Activated naive CD4-positive, alpha-beta T cell treated with anti-CD3 and anti-CD28 coated beads, Interleukin-2, amount 10 ng/mL, durations not matched to agents 7 days and 5 days (primary cell): ENCODE measurements around the gene PIGR.

ENCODE experiments used
- CTCF ChIA-PET: fragments of 350-600 bp; sonication (Branson Sonifier 250); formaldehyde crosslinking; loops from one replicate; lab custom pipeline; 2021; ENCODE audit warnings: antibody characterized with exemption; lab: Charles Lee
- DNase-seq: peaks from one replicate; pipeline ENCODE4 v3.0.0-alpha.2; 2020
- H3K27ac Mint-ChIP-seq: one replicate; pipeline ENCODE4 v1.8.0; 2021; ENCODE audit warnings: mild to moderate bottlenecking, moderate library complexity, mixed read lengths
- H3K27me3 Mint-ChIP-seq: one replicate; pipeline ENCODE4 v1.8.0; 2021; ENCODE audit warnings: mild to moderate bottlenecking, mixed read lengths
- H3K36me3 Mint-ChIP-seq: one replicate; pipeline ENCODE4 v1.8.0; 2021; ENCODE audit warnings: mixed read lengths
- H3K4me1 Mint-ChIP-seq: one replicate; pipeline ENCODE4 v1.8.0; 2021; ENCODE audit warnings: mixed read lengths
- H3K4me3 Mint-ChIP-seq: one replicate; pipeline ENCODE4 v1.8.0; 2021; ENCODE audit warnings: mild to moderate bottlenecking, moderate library complexity, mixed read lengths
- H3K9me3 Mint-ChIP-seq: one replicate; pipeline ENCODE4 v1.8.0; 2021; ENCODE audit warnings: mixed read lengths

PIGR gene

GRCh38 chr1:206946261-206946660 is at the start of gene PIGR:
Gene PIGR, minus strand, starts transcription at chr1:206946466. Its CDS starts 5,935 bp downstream, at chr1:206940531.
- no peak for DNase-seq
- Mint-ChIP-seq H3K4me1 (no peaks in the 10 kb centered on the region), H3K27ac (no peak within 1 kb of the TSS), H3K9me3 (peaks cover 5% of the 10 kb centered on the region), H3K36me3 (no peaks in the 10 kb centered on the region), H3K27me3 (peaks cover 72% of the 10 kb centered on the region), H3K4me3 (no peak within 1 kb of the TSS)
- CTCF ChIA-PET: interaction anchor here (1.0 to 2.6 kb wide), 4 partner anchors 10 to 36 kb away, joined by 3 to 13 read pairs (median 4); no protein-coding TSS in a partner anchor

- H3K4me1 Mint-ChIP-seq: no peaks in the 10 kb centered on the region
These were observed 46.5 kb upstream of the PIGR start for GRCh38 chr1:206992790-206993189.

DNA sequence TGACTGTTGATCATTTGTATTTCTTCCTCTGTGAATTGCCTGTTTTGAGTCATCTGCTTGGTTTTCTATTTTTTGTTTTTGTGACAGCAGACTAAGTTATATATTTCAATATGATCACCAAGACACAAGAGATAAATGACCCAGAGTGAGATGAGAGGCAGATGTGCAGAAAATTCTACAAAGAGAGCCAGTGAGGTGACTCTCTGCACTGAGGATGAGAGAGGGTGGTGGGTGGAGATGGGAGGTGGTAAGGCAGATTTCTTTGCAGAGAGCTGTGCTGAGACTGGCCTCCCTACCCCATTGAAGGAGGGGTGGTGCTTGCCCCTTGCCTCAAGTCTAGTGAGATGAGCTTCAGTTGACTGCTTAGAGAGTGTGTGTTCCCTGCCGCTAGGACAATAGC is 41.6 kb upstream of the PIGR start:
- no peaks in the 10 kb centered on the region for H3K9me3 Mint-ChIP-seq

More at GRCh38 chr1:206992790-206993189, 46.5 kb upstream of the PIGR start:
- Mint-ChIP-seq H3K27ac (no peak overlapping the region), H3K27me3 (peaks cover 57% of the 10 kb centered on the region), H3K9me3 (no peaks in the 10 kb centered on the region), H3K36me3 (no peaks in the 10 kb centered on the region), H3K4me3 (no peak overlapping the region)
- DNase-seq: no peak
- CTCF ChIA-PET: interaction anchor here (0.9 to 1.5 kb wide), 3 partner anchors 10 to 81 kb away, joined by 4 to 5 read pairs (median 4); no protein-coding TSS in a partner anchor

GRCh38 chr1:206986885-206987284 is 40.6 kb upstream of the PIGR start:
- Mint-ChIP-seq H3K36me3 (no peaks in the 10 kb centered on the region), H3K27me3 (peaks cover 60% of the 10 kb centered on the region), H3K4me3 (no peak overlapping the region), H3K27ac (no peak overlapping the region), H3K9me3 (no peaks in the 10 kb centered on the region), H3K4me1 (no peaks in the 10 kb centered on the region)
- CTCF ChIA-PET: interaction anchor here (1.4 to 12.5 kb wide), 3 partner anchors 10 to 177 kb away, joined by 3 to 265 read pairs (median 6); no protein-coding TSS in a partner anchor
- no peak for DNase-seq

More for the DNA sequence above, 41.6 kb upstream of the PIGR start:
- Mint-ChIP-seq H3K27me3 (peaks cover 64% of the 10 kb centered on the region), H3K4me3 (no peak overlapping the region), H3K36me3 (no peaks in the 10 kb centered on the region), H3K27ac (no peak overlapping the region), H3K4me1 (no peaks in the 10 kb centered on the region)
- CTCF ChIA-PET: interaction anchor here (1.1 to 12.5 kb wide), 4 partner anchors 11 to 93 kb away, joined by 3 to 265 read pairs (median 6); no protein-coding TSS in a partner anchor
- DNase-seq: no peak

DNA sequence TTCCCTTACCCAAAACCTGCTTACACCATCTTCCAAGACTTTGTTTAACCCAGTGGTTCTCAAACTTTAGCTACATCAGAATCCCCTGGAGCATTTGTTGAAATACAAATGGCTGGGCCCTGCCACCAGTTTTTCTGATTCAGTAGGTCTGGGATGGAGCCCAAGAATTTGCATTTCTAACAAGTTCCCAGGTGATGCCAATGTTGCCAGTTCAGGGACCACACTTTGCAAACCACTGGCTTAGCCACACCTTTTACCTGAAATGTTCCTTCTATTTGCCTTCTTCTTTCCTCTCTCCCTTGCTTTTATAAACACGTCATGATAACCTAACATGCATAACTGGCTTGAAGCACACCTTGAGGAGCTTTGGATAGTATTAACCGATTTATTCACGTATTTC is 40.1 kb upstream of the PIGR start:
- Mint-ChIP-seq H3K9me3 (no peaks in the 10 kb centered on the region), H3K4me1 (no peaks in the 10 kb centered on the region), H3K27me3 (peaks cover 61% of the 10 kb centered on the region), H3K4me3 (no peak overlapping the region), H3K27ac (no peak overlapping the region), H3K36me3 (no peaks in the 10 kb centered on the region)
- DNase-seq: no peak
- CTCF ChIA-PET: interaction anchor here (1.4 to 12.5 kb wide), 3 partner anchors 55 to 177 kb away, joined by 5 to 265 read pairs (median 6); no protein-coding TSS in a partner anchor

- no peak overlapping the region for H3K27ac Mint-ChIP-seq
- DNase-seq: no peak
- CTCF ChIA-PET: interaction anchor here (1.4 to 12.5 kb wide), 2 partner anchors 54 to 73 kb away, joined by 5 to 265 read pairs; no protein-coding TSS in a partner anchor
- H3K27me3 Mint-ChIP-seq: peaks cover 65% of the 10 kb centered on the region
- no peaks in the 10 kb centered on the region for H3K36me3 Mint-ChIP-seq
- no peaks in the 10 kb centered on the region for H3K9me3 Mint-ChIP-seq
- no peak overlapping the region for H3K4me3 Mint-ChIP-seq
- no peaks in the 10 kb centered on the region for H3K4me1 Mint-ChIP-seq
These were observed 39.0 kb upstream of the PIGR start for GRCh38 chr1:206985162-206985749.

DNA sequence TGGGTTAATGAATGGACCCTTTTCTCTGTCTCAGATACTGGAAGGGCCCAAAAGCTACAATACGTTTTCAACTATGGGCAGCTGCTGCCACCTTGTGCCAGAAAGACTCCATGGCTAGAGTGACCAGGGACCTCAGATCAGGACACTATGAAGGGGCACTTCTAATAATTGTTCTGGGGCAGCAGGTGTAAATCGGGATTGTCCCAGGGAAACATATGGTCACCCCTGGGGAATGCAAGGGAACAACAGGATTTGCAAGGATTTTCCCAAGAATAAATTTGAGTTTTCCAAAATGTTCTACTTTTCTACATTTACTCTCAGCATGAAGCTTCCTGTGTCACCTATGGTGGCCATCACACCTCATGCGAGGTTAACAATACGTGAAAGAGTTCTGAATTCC is 36.0 kb upstream of the PIGR start:
- CTCF ChIA-PET: interaction anchor here (0.6 to 12.5 kb wide), 52 partner anchors 9 to 520 kb away, joined by 3 to 265 read pairs (median 4); partner anchors contain the start of genes DYRK3, FCAMR, FCMR and IL20
- no peaks in the 10 kb centered on the region for H3K4me1 Mint-ChIP-seq
- peak; percentile 78 for DNase-seq
- H3K27ac Mint-ChIP-seq: no peak overlapping the region
- H3K27me3 Mint-ChIP-seq: peaks cover 60% of the 10 kb centered on the region
- H3K36me3 Mint-ChIP-seq: no peaks in the 10 kb centered on the region
- no peaks in the 10 kb centered on the region for H3K9me3 Mint-ChIP-seq
- no peak overlapping the region for H3K4me3 Mint-ChIP-seq

DNA sequence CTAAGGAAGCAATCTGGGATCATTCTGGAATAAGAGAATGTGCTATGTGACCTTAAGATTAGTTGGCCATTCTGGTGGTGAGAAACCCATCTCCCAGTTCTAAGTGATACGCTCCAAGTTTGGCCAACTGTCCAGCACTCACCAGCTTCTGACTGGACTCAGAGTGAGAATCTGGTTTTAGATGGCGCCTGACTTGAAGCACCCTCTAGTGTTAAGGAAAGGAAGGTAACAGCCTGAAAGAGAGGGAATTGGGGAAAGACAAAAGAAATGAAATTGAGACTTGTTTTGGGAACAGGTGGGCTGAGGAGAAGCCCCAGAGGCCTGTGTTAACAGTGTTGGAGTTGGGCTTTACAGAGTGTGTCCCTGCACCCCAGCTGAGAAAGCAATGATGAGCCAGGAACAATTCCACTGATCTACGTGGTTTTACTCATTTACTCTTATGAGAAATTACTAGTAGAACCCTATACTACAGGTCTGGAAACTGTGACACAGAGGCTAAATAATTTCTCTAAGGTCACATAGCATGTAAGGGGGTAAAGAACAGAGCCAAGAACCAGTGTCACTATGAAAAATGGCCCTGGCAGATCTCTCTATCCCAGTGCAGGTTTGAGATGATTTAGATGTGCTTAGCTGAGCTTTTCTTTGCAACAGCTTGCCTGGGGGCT is 33.2 kb upstream of the PIGR start:
- Mint-ChIP-seq H3K27ac (no peak overlapping the region), H3K27me3 (peaks cover 59% of the 10 kb centered on the region), H3K36me3 (no peaks in the 10 kb centered on the region), H3K4me1 (no peaks in the 10 kb centered on the region), H3K9me3 (no peaks in the 10 kb centered on the region), H3K4me3 (no peak overlapping the region)
- no peak for DNase-seq
- CTCF ChIA-PET: interaction anchor here (0.7 to 12.5 kb wide), 13 partner anchors 17 to 253 kb away, joined by 3 to 265 read pairs (median 5); no protein-coding TSS in a partner anchor

GRCh38 chr1:206978259-206978658 is 32.0 kb upstream of the PIGR start:
- Mint-ChIP-seq H3K27me3 (peaks cover 58% of the 10 kb centered on the region), H3K27ac (no peak overlapping the region), H3K4me1 (no peaks in the 10 kb centered on the region), H3K36me3 (no peaks in the 10 kb centered on the region), H3K9me3 (no peaks in the 10 kb centered on the region), H3K4me3 (no peak overlapping the region)
- CTCF ChIA-PET: interaction anchor here (0.8 to 12.5 kb wide), 8 partner anchors 36 to 315 kb away, joined by 3 to 265 read pairs (median 4); no protein-coding TSS in a partner anchor
- DNase-seq: no peak

DNA sequence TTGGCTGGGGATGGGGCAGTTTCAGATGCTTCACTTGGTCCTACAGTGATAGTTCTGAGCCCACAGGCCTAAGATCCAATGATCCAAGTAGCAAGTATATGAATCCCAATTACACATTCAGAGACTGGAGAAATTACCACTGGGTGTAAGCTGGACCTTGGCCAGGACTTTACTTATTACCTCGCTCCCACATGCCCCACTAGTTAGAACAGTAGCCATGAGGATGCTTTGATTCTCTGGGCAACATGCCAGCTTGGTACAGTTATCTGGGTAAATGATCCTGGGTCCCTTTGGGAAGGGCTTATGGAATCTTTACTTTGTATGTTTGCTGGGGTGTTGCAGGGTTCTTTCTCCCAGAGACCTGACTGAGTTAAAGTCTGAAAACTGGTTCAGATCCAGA is 29.0 kb upstream of the PIGR start:
- CTCF ChIA-PET: interaction anchor here (0.6 to 12.5 kb wide), 2 partner anchors 44 to 67 kb away, joined by 4 to 265 read pairs; no protein-coding TSS in a partner anchor
- no peaks in the 10 kb centered on the region for H3K36me3 Mint-ChIP-seq

DNA sequence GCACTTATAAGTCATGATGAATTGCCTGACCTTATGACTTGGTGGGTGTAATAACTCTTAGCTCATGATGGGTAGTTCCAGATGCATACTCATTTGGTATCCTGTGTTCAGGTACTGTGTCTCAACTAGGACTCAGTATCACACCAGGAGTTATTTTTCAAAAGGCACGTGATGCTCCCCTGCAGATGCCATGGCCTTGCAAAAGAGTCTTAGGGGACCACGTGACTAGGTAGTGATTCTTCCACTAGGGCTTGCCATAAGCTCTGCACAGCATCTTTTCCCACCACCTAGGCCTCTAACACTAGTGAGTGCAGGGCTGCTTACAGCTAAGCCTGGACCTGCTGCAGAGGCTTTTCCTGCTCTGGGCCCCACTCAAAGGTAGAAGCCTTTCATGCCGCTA is 27.9 kb upstream of the PIGR start:
- Mint-ChIP-seq H3K27ac (no peak overlapping the region), H3K4me1 (peaks cover under 1% of the 10 kb centered on the region)
- CTCF ChIA-PET: interaction anchor here (0.9 to 6.2 kb wide), 7 partner anchors 8 to 248 kb away, joined by 4 to 45 read pairs (median 6); no protein-coding TSS in a partner anchor

More for the DNA sequence above, 29.0 kb upstream of the PIGR start:
- Mint-ChIP-seq H3K9me3 (no peaks in the 10 kb centered on the region), H3K4me1 (no peaks in the 10 kb centered on the region), H3K27me3 (peaks cover 49% of the 10 kb centered on the region), H3K27ac (no peak overlapping the region), H3K4me3 (no peak overlapping the region)
- no peak for DNase-seq

GRCh38 chr1:206972728-206973127 is 26.5 kb upstream of the PIGR start:
- CTCF ChIA-PET: interaction anchor here (0.8 to 6.2 kb wide), 9 partner anchors 9 to 238 kb away, joined by 3 to 45 read pairs (median 4); no protein-coding TSS in a partner anchor
- Mint-ChIP-seq H3K4me3 (no peak overlapping the region), H3K4me1 (peaks cover 14% of the 10 kb centered on the region), H3K36me3 (no peaks in the 10 kb centered on the region), H3K9me3 (no peaks in the 10 kb centered on the region), H3K27me3 (peaks cover 51% of the 10 kb centered on the region), H3K27ac (no peak overlapping the region)
- no peak for DNase-seq

More for the DNA sequence above, 27.9 kb upstream of the PIGR start:
- Mint-ChIP-seq H3K36me3 (no peaks in the 10 kb centered on the region), H3K27me3 (peaks cover 51% of the 10 kb centered on the region), H3K4me3 (no peak overlapping the region), H3K9me3 (no peaks in the 10 kb centered on the region)
- no peak for DNase-seq

- peaks cover 37% of the 10 kb centered on the region for H3K27me3 Mint-ChIP-seq
- no peaks in the 10 kb centered on the region for H3K36me3 Mint-ChIP-seq
- H3K27ac Mint-ChIP-seq: no peak overlapping the region
- peaks cover 27% of the 10 kb centered on the region for H3K4me1 Mint-ChIP-seq
- no peak overlapping the region for H3K4me3 Mint-ChIP-seq
- no peak for DNase-seq
- CTCF ChIA-PET: interaction anchor here (6.2 kb wide), 1 partner anchor 11 kb away, joined by 45 read pairs; no protein-coding TSS in a partner anchor
- no peaks in the 10 kb centered on the region for H3K9me3 Mint-ChIP-seq
These were observed 24.9 kb upstream of the PIGR start for GRCh38 chr1:206971029-206971655.
